ENCODE measurements around the gene AFF1. TPM values are rescaled to one million over a fixed set of nuclear protein-coding genes. Genes with fewer than 3 reads are reported as not detected.
A peak's percentile ranks its signal among the peaks of the same experiment; 100 is the strongest.
"Not testable (repeated sequence)": the region's sequence is repeated elsewhere in the genome, so short reads cannot be mapped to it uniquely, and the experiment has no call there.

AFF1 gene
- total RNA-seq, 1 donor from 2014 or later: 112 TPM

DNA sequence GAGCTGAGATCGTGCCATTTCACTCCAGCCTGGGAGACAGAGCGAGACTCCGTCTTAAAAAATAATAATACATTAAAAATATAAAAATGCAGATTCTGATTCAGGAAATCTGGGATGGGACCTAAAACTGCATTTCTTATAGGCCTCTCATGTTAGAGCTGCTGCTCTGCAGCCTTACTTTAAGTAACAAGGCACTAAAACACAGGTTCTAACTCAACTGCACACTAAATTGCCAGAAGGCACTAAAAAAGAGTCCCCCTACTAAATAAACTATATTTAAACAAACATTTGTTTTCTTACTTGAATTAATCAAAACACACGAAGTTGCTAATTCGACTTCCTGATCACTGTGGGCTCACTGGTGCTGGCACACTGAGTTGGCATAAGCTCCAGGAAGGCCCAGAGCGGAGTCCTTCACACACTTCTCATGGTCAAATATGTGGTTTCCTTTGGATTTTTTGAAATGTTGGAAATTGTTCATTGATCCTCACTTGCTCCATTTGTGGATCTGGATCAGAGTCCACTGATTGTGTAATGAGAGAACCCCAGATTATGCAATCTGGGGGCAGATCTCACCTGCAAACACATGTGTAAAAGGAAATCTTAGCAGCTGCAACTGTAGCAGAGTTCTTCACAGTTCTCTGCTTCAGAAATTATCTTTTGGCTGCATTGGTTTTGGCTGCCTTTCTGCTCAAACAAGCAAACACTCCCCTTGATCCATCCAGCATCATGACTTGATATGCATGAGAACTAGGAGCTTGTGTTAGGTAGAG, 59.3 kb downstream of the AFF1 start:
- H3K4me1 ChIP-seq: no peaks in the 10 kb centered on the region
- no peak for DNase-seq (ENCODE audit: low spot score in 2 of 2)
- intact Hi-C loops (cut with DNase I): no loop called here
- no peaks in the 10 kb centered on the region for H3K36me3 ChIP-seq
- no peaks in the 10 kb centered on the region for H3K27me3 ChIP-seq
- TF ChIP-seq, protein P1, sequence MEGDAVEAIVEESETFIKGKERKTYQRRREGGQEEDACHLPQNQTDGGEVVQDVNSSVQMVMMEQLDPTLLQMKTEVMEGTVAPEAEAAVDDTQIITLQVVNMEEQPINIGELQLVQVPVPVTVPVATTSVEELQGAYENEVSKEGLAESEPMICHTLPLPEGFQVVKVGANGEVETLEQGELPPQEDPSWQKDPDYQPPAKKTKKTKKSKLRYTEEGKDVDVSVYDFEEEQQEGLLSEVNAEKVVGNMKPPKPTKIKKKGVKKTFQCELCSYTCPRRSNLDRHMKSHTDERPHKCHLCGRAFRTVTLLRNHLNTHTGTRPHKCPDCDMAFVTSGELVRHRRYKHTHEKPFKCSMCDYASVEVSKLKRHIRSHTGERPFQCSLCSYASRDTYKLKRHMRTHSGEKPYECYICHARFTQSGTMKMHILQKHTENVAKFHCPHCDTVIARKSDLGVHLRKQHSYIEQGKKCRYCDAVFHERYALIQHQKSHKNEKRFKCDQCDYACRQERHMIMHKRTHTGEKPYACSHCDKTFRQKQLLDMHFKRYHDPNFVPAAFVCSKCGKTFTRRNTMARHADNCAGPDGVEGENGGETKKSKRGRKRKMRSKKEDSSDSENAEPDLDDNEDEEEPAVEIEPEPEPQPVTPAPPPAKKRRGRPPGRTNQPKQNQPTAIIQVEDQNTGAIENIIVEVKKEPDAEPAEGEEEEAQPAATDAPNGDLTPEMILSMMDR (IDR thresholded peaks at IDR 0.05): no peak
- no peak overlapping the region for H3K4me3 ChIP-seq
- H3K9me3 ChIP-seq: no peaks in the 10 kb centered on the region
- H3K27ac ChIP-seq: no peak overlapping the region

DNA sequence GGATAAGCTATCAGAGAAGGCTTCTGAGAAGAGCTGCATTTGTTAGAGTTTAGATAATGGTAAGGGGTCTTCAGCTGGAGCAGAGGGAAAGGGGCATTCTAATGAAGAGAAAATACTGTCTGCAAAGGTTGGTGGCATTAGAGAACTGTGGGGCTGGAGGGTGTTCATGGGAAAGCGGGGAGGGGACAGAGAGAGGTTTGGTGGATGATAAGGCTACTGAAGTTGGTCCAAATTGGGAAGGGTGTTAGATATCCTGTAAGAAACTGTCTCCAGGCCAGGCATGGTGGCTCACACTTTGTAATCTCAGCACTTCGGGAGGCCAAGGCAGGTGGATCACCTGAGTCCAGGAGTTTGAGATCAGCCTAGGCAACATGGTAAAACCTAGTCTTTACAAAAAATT, 59.9 kb downstream of the AFF1 start:
- H3K9me3 ChIP-seq: no peaks in the 10 kb centered on the region
- no peaks in the 10 kb centered on the region for H3K4me1 ChIP-seq
- H3K4me3 ChIP-seq: no peak overlapping the region
- TF ChIP-seq, protein P1 (IDR thresholded peaks at IDR 0.05): no peak
- H3K36me3 ChIP-seq: no peaks in the 10 kb centered on the region
- no peaks in the 10 kb centered on the region for H3K27me3 ChIP-seq
- intact Hi-C loops (cut with DNase I): no loop called here
- no peak for DNase-seq (ENCODE audit: low spot score in 2 of 2)
- H3K27ac ChIP-seq: no peak overlapping the region

DNA sequence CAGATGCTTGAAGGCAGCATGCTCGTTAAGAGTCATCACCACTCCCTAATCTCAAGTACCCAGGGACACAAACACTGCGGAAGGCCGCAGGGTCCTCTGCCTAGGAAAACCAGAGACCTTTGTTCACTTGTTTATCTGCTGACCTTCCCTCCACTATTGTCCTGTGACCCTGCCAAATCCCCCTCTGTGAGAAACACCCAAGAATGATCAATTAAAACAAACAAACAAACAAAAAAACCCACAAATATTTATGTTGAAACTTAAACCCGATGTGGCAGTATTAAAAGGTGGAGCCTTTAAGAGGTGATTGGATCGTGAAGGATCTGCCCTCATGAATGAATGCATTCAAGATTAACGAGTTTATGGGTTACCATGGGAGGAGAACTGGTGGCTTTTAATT, 61.7 kb downstream of the AFF1 start:
- H3K27ac ChIP-seq; H3K27me3 ChIP-seq; H3K9me3 ChIP-seq; intact Hi-C loops (cut with DNase I); H3K36me3 ChIP-seq; DNase-seq (ENCODE audit: low spot score in 2 of 2); H3K4me3 ChIP-seq; H3K4me1 ChIP-seq: not testable (repeated sequence)

DNA sequence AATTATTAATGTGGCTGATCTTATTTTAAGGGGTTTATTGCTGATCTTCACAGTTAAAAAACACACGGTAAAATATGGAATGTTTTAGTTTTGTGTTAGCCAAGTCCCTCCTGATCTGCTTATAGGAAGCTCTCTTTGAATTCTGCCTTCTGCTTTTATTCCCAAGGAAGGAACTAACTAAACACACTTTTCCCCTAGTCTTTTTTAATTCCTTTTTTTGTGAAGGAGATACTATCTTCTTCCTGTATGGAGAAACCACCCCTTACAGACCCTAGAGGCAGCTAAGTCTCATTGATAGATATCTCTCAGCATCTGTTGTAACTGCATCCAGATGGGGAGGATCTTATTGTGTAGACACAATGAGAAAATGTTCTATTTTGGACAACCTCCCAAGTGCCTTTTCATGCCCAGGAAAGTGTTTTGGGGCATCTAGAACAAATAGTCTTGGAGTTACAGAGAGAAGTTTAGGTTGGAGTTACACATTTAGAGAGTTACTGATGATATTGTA, 64.4 kb downstream of the AFF1 start:
- Histone ChIP-seq H3K4me1 (peaks cover 0 to 5% of the 10 kb centered on the region in 2 donors), H3K27me3 (no peaks in the 10 kb centered on the region), H3K9me3 (no peaks in the 10 kb centered on the region), H3K4me3 (no peak overlapping the region), H3K27ac (peak overlapping the region; percentile 11 to 22), H3K36me3 (no peaks in the 10 kb centered on the region)
- no peak for DNase-seq (ENCODE audit: low spot score in 2 of 2)
- TF ChIP-seq, protein P1 (IDR thresholded peaks at IDR 0.05): no peak
- intact Hi-C loops (cut with DNase I): no loop called here

DNA sequence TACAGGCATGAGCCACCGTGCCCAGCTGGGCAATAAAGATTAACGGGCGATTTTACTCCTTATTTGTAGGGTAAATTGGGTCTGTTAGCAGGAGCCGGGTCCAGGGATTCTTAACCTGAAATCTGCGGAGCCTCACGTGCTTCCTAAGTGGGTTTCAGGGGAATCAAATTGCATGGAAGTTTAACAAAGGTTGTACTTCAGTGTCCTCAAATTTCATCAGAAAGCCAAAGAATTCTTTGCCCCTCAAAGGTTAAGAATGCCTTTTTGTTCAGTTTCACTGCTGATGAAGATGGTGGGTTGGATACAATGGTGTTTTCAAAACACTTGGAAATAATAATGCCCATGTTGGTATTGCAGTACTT, 67.9 kb downstream of the AFF1 start:
- TF ChIP-seq, protein P1 (IDR thresholded peaks at IDR 0.05): no peak
- peaks cover 0 to 12% of the 10 kb centered on the region in 2 donors for H3K4me1 ChIP-seq
- no peaks in the 10 kb centered on the region for H3K36me3 ChIP-seq
- H3K9me3 ChIP-seq: no peaks in the 10 kb centered on the region
- H3K4me3 ChIP-seq: no peak overlapping the region
- intact Hi-C loops (cut with DNase I): no loop called here
- no peak for DNase-seq (ENCODE audit: low spot score in 2 of 2)
- no peak overlapping the region for H3K27ac ChIP-seq
- H3K27me3 ChIP-seq: no peaks in the 10 kb centered on the region

DNA sequence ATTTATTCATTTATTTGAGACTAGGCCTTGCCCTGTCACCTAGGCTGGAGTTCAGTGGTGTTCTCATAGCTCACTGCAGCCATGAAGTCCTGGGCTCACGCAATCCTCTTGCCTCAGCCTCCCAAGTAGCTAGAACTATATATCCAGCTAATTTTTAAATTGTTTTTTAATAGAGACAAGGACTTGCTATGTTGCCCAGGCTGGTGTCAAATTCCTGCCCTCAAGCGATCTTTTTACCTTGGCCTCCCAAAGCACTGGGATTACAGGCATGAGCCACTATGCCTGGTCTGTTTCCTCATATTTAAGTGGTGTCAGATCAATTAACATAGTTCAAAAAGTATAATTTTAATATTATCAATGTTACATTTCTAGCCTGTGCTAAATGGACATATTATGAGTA, 68.5 kb downstream of the AFF1 start:
- no peak for DNase-seq (ENCODE audit: low spot score in 2 of 2)

More for the DNA sequence above, 68.5 kb downstream of the AFF1 start:
- Histone ChIP-seq H3K4me3 (no peak overlapping the region), H3K4me1 (peaks cover 0 to 12% of the 10 kb centered on the region in 2 donors), H3K36me3 (no peaks in the 10 kb centered on the region), H3K27ac (no peak overlapping the region), H3K27me3 (no peaks in the 10 kb centered on the region), H3K9me3 (no peaks in the 10 kb centered on the region)
- intact Hi-C loops (cut with DNase I): no loop called here
- TF ChIP-seq, protein P1 (IDR thresholded peaks at IDR 0.05): no peak

All from ascending aorta (tissue), 2 donors.